Measurements from ENCODE around the gene STAT5B. TPM values are rescaled to one million over a fixed set of nuclear protein-coding genes. Genes with fewer than 3 reads are reported as not detected.
"Not testable (repeated sequence)": the region's sequence is repeated elsewhere in the genome, so short reads cannot be mapped to it uniquely, and the experiment has no call there.

STAT5B gene
- total RNA-seq, 1 experiment from 2014 or later, result 7.1 TPM

GRCh38 chr17:42266462-42266861 is 9.7 kb downstream of the STAT5B start (continued):
- TF ChIP-seq ZNF274 (IDR thresholded peaks at IDR 0.05; ENCODE audit: low read depth, low read length) (no peak), YY1 (IDR thresholded peaks at IDR 0.05; ENCODE audit: extremely low read depth, insufficient replicate concordance, low read depth, low read length) (no peak), SIN3A (IDR thresholded peaks at IDR 0.05; ENCODE audit: low read depth) (no peak), FOSL1 (IDR thresholded peaks at IDR 0.05; ENCODE audit: low read depth) (no peak), SRF (IDR thresholded peaks at IDR 0.05; ENCODE audit: low read depth) (no peak), MAX (IDR thresholded peaks at IDR 0.05) (no peak), CBX3 (IDR thresholded peaks at IDR 0.05; ENCODE audit: low read depth) (no peak)

GRCh38 chr17:42264366-42264765 is 11.8 kb downstream of the STAT5B start:
- peaks cover 9 to 11% of the 10 kb centered on the region in 2 experiments; a peak in 3 of 4 replicates for H3K4me1 ChIP-seq (ENCODE audit: control insufficient read depth in 1 of 2, insufficient read depth in 2 of 2, low read length in 2 of 2)
- H3K36me3 ChIP-seq (ENCODE audit: control insufficient read depth in 1 of 2, insufficient read depth in 2 of 2, low read length in 2 of 2); H2AFZ ChIP-seq (ENCODE audit: low read depth, low read length, poor library complexity, severe bottlenecking); CTCF ChIA-PET; DNase-seq (ENCODE audit: low read depth, low spot score); H3K27me3 ChIP-seq (ENCODE audit: insufficient read depth, low read length); H3K4me2 ChIP-seq (ENCODE audit: low read length); H3K27ac ChIP-seq (ENCODE audit: low read depth, low read length); H3K9me2 ChIP-seq (ENCODE audit: insufficient read depth); POLR2A ChIA-PET; H3K9me3 ChIP-seq (ENCODE audit: control insufficient read depth in 1 of 2, insufficient read depth in 1 of 2, low read depth in 1 of 2, low read length in 2 of 2); H3K4me3 ChIP-seq (replicated peaks in 1 of 2; ENCODE audit: low read depth in 1 of 2, low read length in 2 of 2); H3K9ac ChIP-seq (ENCODE audit: low read length); intact Hi-C loops (cut with micrococcal nuclease); ATAC-seq; BruUV-seq (replicated peaks); H4K20me1 ChIP-seq (ENCODE audit: insufficient read depth); RAD21 ChIA-PET (ENCODE audit: low non-redundant PET in 1 of 2, low total read pairs in 2 of 2, uncharacterized antibody in 2 of 2, unreplicated experiment in 2 of 2): not testable (repeated sequence)
- peaks cover 15% of the 10 kb centered on the region; the same call in 1 of the 2 replicates for H3K79me2 ChIP-seq (ENCODE audit: insufficient read depth, low read length)

DNA sequence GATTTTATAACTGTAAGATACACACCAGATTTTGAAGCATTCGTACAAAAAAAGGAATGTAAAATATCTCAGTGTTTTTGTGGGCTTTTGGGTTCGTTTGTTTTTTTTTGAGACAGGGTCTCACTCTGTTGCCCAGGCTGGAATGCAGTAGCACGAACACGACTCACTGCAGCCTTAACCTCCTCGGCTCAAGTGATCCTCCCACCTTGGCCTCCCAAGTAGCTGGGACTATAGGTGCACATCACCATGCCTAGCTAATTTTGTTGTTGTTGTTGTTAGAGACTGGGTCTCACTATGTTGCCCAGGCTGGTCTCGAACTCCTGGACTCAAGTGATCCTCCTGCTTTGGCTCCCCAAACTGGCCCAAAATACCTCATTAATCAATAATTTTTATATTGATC is 15.9 kb downstream of the STAT5B start:
- H3K36me3 ChIP-seq (ENCODE audit: control insufficient read depth in 1 of 2, insufficient read depth in 2 of 2, low read length in 2 of 2), result no peaks in the 10 kb centered on the region
- H3K4me3 ChIP-seq (replicated peaks in 1 of 2; ENCODE audit: low read depth in 1 of 2, low read length in 2 of 2), result no peak overlapping the region
- intact Hi-C loops (cut with micrococcal nuclease), result no loop called here
- no peak for TF ChIP-seq EGR1 (IDR thresholded peaks at IDR 0.05; ENCODE audit: low read depth)
- H3K9me3 ChIP-seq (ENCODE audit: control insufficient read depth in 1 of 2, insufficient read depth in 1 of 2, low read depth in 1 of 2, low read length in 2 of 2), result no peaks in the 10 kb centered on the region
- H3K27ac ChIP-seq (ENCODE audit: low read depth, low read length), result no peak overlapping the region
- H3K9ac ChIP-seq (ENCODE audit: low read length), result no peak overlapping the region
- H4K20me1 ChIP-seq (ENCODE audit: insufficient read depth), result no peaks in the 10 kb centered on the region
- BruUV-seq (replicated peaks), result no TSS peak
- ChIA-PET POLR2A (no interaction called here), RAD21 (ENCODE audit: low non-redundant PET in 1 of 2, low total read pairs in 2 of 2, uncharacterized antibody in 2 of 2, unreplicated experiment in 2 of 2) (no interaction called here), CTCF (no interaction called here)
- peaks cover 3% of the 10 kb centered on the region in 2 experiments; a peak in 3 of 4 replicates for H3K4me1 ChIP-seq (ENCODE audit: control insufficient read depth in 1 of 2, insufficient read depth in 2 of 2, low read length in 2 of 2)
- no peaks in the 10 kb centered on the region for H3K27me3 ChIP-seq (ENCODE audit: insufficient read depth, low read length)
- H2AFZ ChIP-seq (ENCODE audit: low read depth, low read length, poor library complexity, severe bottlenecking), result no peak overlapping the region
- H3K9me2 ChIP-seq (ENCODE audit: insufficient read depth), result no peaks in the 10 kb centered on the region
- ATAC-seq (no peak), DNase-seq (ENCODE audit: low read depth, low spot score) (no peak)
- no peak overlapping the region for H3K4me2 ChIP-seq (ENCODE audit: low read length)
- no peaks in the 10 kb centered on the region; the same call in 1 of the 2 replicates for H3K79me2 ChIP-seq (ENCODE audit: insufficient read depth, low read length)

Data from HCT116 (cell line).